SK-N-SH (cell line): ENCODE data around the gene OSBPL6. TPM values are rescaled to one million over a fixed set of nuclear protein-coding genes. Genes with fewer than 3 reads are reported as not detected.

Experiments
- CTCF ChIA-PET: fragments of 300-600, 350-600 bp; formaldehyde crosslinking; extraction: SDS; loops from one replicate; lab custom pipeline; 2021; lab: Yijun Ruan, JAX
- POLR2A ChIA-PET: fragments of 350-600 bp; sonication (Branson Sonifier 250); formaldehyde crosslinking; extraction: SDS; loops from one replicate; lab custom pipeline; 2020; ENCODE audit warnings: antibody characterized with exemption, inconsistent platforms; lab: Yijun Ruan, JAX
- DNase-seq: peaks from one replicate; pipeline ENCODE4 v3.0.0; 2012
- H2AFZ ChIP-seq: fragments of 200-600 bp; sonication (generic); 2 replicates; pipeline ENCODE4 v1.8.1; 2016; ENCODE audit warnings: antibody characterized with exemption, mild to moderate bottlenecking, low read depth
- H3F3A ChIP-seq: fragments of 200-600 bp; sonication (generic); replicated peaks from 2 replicates; pipeline ENCODE3; 2016; ENCODE audit warnings: antibody characterized with exemption, mild to moderate bottlenecking; ENCODE audit not compliant: insufficient read depth
- H3K27ac ChIP-seq, 2 experiments: fragments of 200-500 bp in 1 of 2; fragments of 200-600 bp in 1 of 2; sonication (Bioruptor generic) in 1 of 2; sonication (generic), shearing (Covaris generic) in 1 of 2; 2 replicates each; pipeline versions ENCODE4 v1.5.1 to v1.6.1; 2014 to 2016; ENCODE audit warnings: low read depth in 2 of 2, inconsistent platforms in 1 of 2, low read length in 1 of 2, mild to moderate bottlenecking in 1 of 2, mixed read lengths in 1 of 2
- H3K27me3 ChIP-seq: fragments of 200-600 bp; sonication (generic), shearing (Covaris generic); 2 replicates; pipeline ENCODE4 v1.6.1; 2016; ENCODE audit warnings: mixed run types; ENCODE audit not compliant: insufficient read depth
- H3K36me3 ChIP-seq, 2 experiments: fragments of 200-500 bp in 1 of 2; fragments of 200-600 bp in 1 of 2; sonication (Bioruptor generic) in 1 of 2; sonication (generic) in 1 of 2; replicated peaks in 1 of 2; 2 replicates each; pipeline versions ENCODE3 to v1.5.1; 2014 to 2016; ENCODE audit warnings: low read length in 1 of 2, mild to moderate bottlenecking in 1 of 2; ENCODE audit not compliant: insufficient read depth in 2 of 2, control insufficient read depth in 1 of 2
- H3K4me1 ChIP-seq, 2 experiments: fragments of 200-500 bp in 1 of 2; fragments of 200-600 bp in 1 of 2; sonication (Bioruptor generic) in 1 of 2; sonication (generic), shearing (Covaris generic) in 1 of 2; 2 replicates each; pipeline versions ENCODE4 v1.5.1 to v1.6.1; 2014 to 2016; ENCODE audit warnings: low read depth in 1 of 2, low read length in 1 of 2, mixed run types in 1 of 2; ENCODE audit not compliant: insufficient read depth in 2 of 2, control insufficient read depth in 1 of 2
- H3K4me2 ChIP-seq: fragments of 200-600 bp; sonication (generic), shearing (Covaris generic); 2 replicates; pipeline ENCODE4 v1.6.1; 2017; ENCODE audit warnings: mixed run types
- H3K4me3 ChIP-seq, 2 experiments: fragments of 200-500 bp in 1 of 2; fragments of 200-600 bp in 1 of 2; sonication (Bioruptor generic) in 1 of 2; sonication (generic), shearing (Covaris generic) in 1 of 2; 2 replicates each; pipeline versions ENCODE4 v1.5.1 to v1.8.1; 2014 to 2016; ENCODE audit warnings: low read depth in 2 of 2, inconsistent platforms in 1 of 2, low read length in 1 of 2, mild to moderate bottlenecking in 1 of 2, mixed read lengths in 1 of 2, moderate library complexity in 1 of 2
- H3K79me2 ChIP-seq: fragments of 200-600 bp; sonication (generic); 2 replicates; pipeline ENCODE4 v1.8.1; 2017; ENCODE audit warnings: mild to moderate bottlenecking; ENCODE audit not compliant: insufficient read depth
- H3K9ac ChIP-seq: fragments of 200-600 bp; sonication (generic); 2 replicates; pipeline ENCODE4 v1.6.1; 2017; ENCODE audit warnings: mixed run types
- H3K9me2 ChIP-seq: fragments of 200-600 bp; sonication (generic); 2 replicates; pipeline ENCODE4 v1.6.1; 2017; ENCODE audit warnings: mixed run types
- H3K9me3 ChIP-seq: fragments of 200-600 bp; sonication (generic); 2 replicates; pipeline ENCODE4 v1.6.1; 2017; ENCODE audit warnings: mixed run types, mild to moderate bottlenecking, moderate library complexity
- H4K20me1 ChIP-seq: fragments of 200-600 bp; sonication (generic); 2 replicates; pipeline ENCODE4 v1.6.1; 2017; ENCODE audit warnings: mild to moderate bottlenecking, mixed run types; ENCODE audit not compliant: insufficient read depth
- CHD2 ChIP-seq: fragments of 150-350 bp; IDR thresholded peaks from 2 replicates; pipeline ENCODE4 v1.6.1; 2018; ENCODE audit warnings: low read length; ENCODE audit not compliant: partially characterized antibody
- CTCF ChIP-seq: fragments of 200-600 bp; sonication (generic); IDR thresholded peaks from 2 replicates; pipeline ENCODE4 v1.6.1; 2017; ENCODE audit warnings: antibody characterized with exemption, mild to moderate bottlenecking, moderate library complexity
- ELF1 ChIP-seq: IDR thresholded peaks from 2 replicates; pipeline ENCODE4 v1.4.0; 2012
- FOSL2 ChIP-seq: IDR thresholded peaks from 2 replicates; pipeline ENCODE4 v1.4.0; 2012; ENCODE audit warnings: low read depth, mild to moderate bottlenecking, moderate library complexity, borderline replicate concordance
- FOXJ3 ChIP-seq: sonication (generic); formaldehyde crosslinking; IDR thresholded peaks from 2 replicates; pipeline ENCODE4 v1.5.1; 2020; ENCODE audit warnings: mild to moderate bottlenecking, missing genetic modification reagents
- FOXM1 ChIP-seq: IDR thresholded peaks from 2 replicates; pipeline ENCODE4 v1.4.0; 2012; ENCODE audit warnings: low read depth, mild to moderate bottlenecking
- GABPA ChIP-seq: IDR thresholded peaks from 2 replicates; pipeline ENCODE4 v1.4.0; 2012; ENCODE audit warnings: low read depth, mild to moderate bottlenecking
- GATA2 ChIP-seq: sonication (generic); formaldehyde crosslinking; IDR thresholded peaks from 2 replicates; pipeline ENCODE4 v1.5.0; 2020; ENCODE audit warnings: mild to moderate bottlenecking, missing genetic modification reagents
- MEF2A ChIP-seq: IDR thresholded peaks from 2 replicates; pipeline ENCODE4 v1.4.0; 2012; ENCODE audit warnings: low read depth, borderline replicate concordance
- PBX3 ChIP-seq: IDR thresholded peaks from 2 replicates; pipeline ENCODE4; 2012
- POLR2AphosphoS5 ChIP-seq: IDR thresholded peaks from 2 replicates; pipeline ENCODE4 v1.6.1; 2012; ENCODE audit warnings: low read depth, low read length
- RFX5 ChIP-seq: IDR thresholded peaks from 2 replicates; pipeline ENCODE4 v1.6.1; 2012; ENCODE audit warnings: mild to moderate bottlenecking, improper control_type of control experiment, low read length
- TAF1 ChIP-seq: IDR thresholded peaks from 2 replicates; pipeline ENCODE4 v1.6.1; 2012; ENCODE audit warnings: low read depth, mild to moderate bottlenecking, low read length, moderate library complexity, borderline replicate concordance
- TCF12 ChIP-seq: IDR thresholded peaks from 2 replicates; pipeline ENCODE4 v1.4.0; 2012
- ZBTB33 ChIP-seq: IDR thresholded peaks from 2 replicates; pipeline ENCODE4 v1.4.0; 2012; ENCODE audit warnings: low read depth, borderline replicate concordance
- WGBS: methylation state at CpG from one replicate; pipeline ENCODE4 v1.1.6; 2017; ENCODE audit warnings: low lambda C conversion rate; 5-methylcytosine and 5-hydroxymethylcytosine counted together
- polyA plus RNA-seq, 3 experiments: library from polyadenylated mRNA; depleted of rRNA; stranded (reverse); fragments of >200 nt; gene quantifications; 2 replicates each; pipeline ENCODE4 v1.2.3, GENCODE V29; 2012

Gene OSBPL6
- polyA plus RNA-seq, 1 of the 3 experiments (the other 2 are of a cell fraction) = 2.7 TPM

- H4K20me1 ChIP-seq = no peaks in the 10 kb centered on the region
- no peak for DNase-seq
- no peaks in the 10 kb centered on the region for H3K27me3 ChIP-seq
- H3K9ac ChIP-seq = no peak overlapping the region
- no peaks in the 10 kb centered on the region for H3K9me3 ChIP-seq
- H3K4me1 ChIP-seq = no peaks in the 10 kb centered on the region
- H3K27ac ChIP-seq = no peak overlapping the region
- no peak overlapping the region for H2AFZ ChIP-seq
- TF ChIP-seq RFX5 (no peak), POLR2AphosphoS5 (no peak), TCF12 (no peak)
- no peak overlapping the region for H3K4me2 ChIP-seq
- CTCF ChIA-PET = no interaction called here
- H3K9me2 ChIP-seq = no peaks in the 10 kb centered on the region
- 98% methylated on average over 4 of the region's 4 CpGs for WGBS
- POLR2A ChIA-PET = no interaction called here
- no peaks in the 10 kb centered on the region for H3K79me2 ChIP-seq
- peaks cover 0 to 4% of the 10 kb centered on the region in 2 experiments for H3K36me3 ChIP-seq
- H3K4me3 ChIP-seq = no peak overlapping the region
- H3F3A ChIP-seq = no peaks in the 10 kb centered on the region
Measured at GRCh38 chr2:178361588-178361987, 167.3 kb downstream of the OSBPL6 start.

GRCh38 chr2:178363252-178363651, 168.9 kb downstream of the OSBPL6 start:
- H3K27me3 ChIP-seq = no peaks in the 10 kb centered on the region
- H3K4me3 ChIP-seq = no peak overlapping the region
- H3F3A ChIP-seq = no peaks in the 10 kb centered on the region
- H3K9me2 ChIP-seq = no peaks in the 10 kb centered on the region
- TF ChIP-seq TAF1 (no peak), FOXM1 (no peak), FOSL2 (no peak), FOXJ3 (no peak), CTCF (no peak), CHD2 (no peak), PBX3 (no peak), ZBTB33 (no peak), ELF1 (no peak), GABPA (no peak), TCF12 (no peak), RFX5 (no peak), POLR2AphosphoS5 (no peak), MEF2A (no peak), GATA2 (no peak)
- TF ChIP-seq, all 33 proteins: peak for 0
- H3K79me2 ChIP-seq = no peaks in the 10 kb centered on the region
- no peaks in the 10 kb centered on the region for H3K4me1 ChIP-seq
- ChIA-PET CTCF (no interaction called here), POLR2A (no interaction called here)
- H3K9me3 ChIP-seq = no peaks in the 10 kb centered on the region
- no peak overlapping the region for H3K4me2 ChIP-seq
- peaks cover 0 to 4% of the 10 kb centered on the region in 2 experiments for H3K36me3 ChIP-seq
- H4K20me1 ChIP-seq = no peaks in the 10 kb centered on the region
- H3K9ac ChIP-seq = no peak overlapping the region
- no peak for DNase-seq
- no peak overlapping the region for H2AFZ ChIP-seq
- no peak overlapping the region for H3K27ac ChIP-seq
- WGBS = 83% methylated on average over 7 of the region's 7 CpGs
